Prostate gland (tissue), 2 donors: ENCODE data around the gene NTN5. TPM values are rescaled to one million over a fixed set of nuclear protein-coding genes. Genes with fewer than 3 reads are reported as not detected.
A peak's percentile ranks its signal among the peaks of the same experiment; 100 is the strongest.

Source experiments
- DNase-seq: peaks from one replicate; pipeline ENCODE4 v3.0.0-alpha.2; 2019; ENCODE audit warnings: low spot score
- H3K27ac ChIP-seq, 2 donors: fragments of 200-600 bp; sonication (generic); 2 replicates each; pipeline ENCODE4 v1.5.1; 2017 to 2019
- H3K27me3 ChIP-seq: fragments of 200-600 bp; sonication (generic); replicated peaks from 2 replicates; pipeline ENCODE4 v1.5.1; 2019; ENCODE audit not compliant: insufficient read depth
- H3K36me3 ChIP-seq, 2 donors: fragments of 200-600 bp; sonication (generic); 1 replicate in 1 of 2; 2 replicates in 1 of 2; pipeline versions ENCODE4 v1.5.1 to v1.8.1; 2017 to 2019
- H3K4me1 ChIP-seq: fragments of 200-600 bp; sonication (generic); replicated peaks from 2 replicates; pipeline ENCODE4 v1.5.1; 2019
- H3K4me3 ChIP-seq, 2 donors: fragments of 200-600 bp; sonication (generic); 2 replicates each; pipeline ENCODE4 v1.5.1; 2017 to 2019
- H3K9me3 ChIP-seq: fragments of 200-600 bp; sonication (generic); 2 replicates; pipeline ENCODE4 v1.5.1; 2017
- CTCF ChIP-seq, 4 experiments: fragments of 200-600 bp in 2 of 4; fragments of 450-650 bp in 2 of 4; sonication (generic) in 2 of 4; IDR thresholded peaks; 1 replicate in 3 of 4; 2 replicates in 1 of 4; pipeline ENCODE4 v1.5.1; 2016 to 2019; ENCODE audit warnings: antibody characterized with exemption in 4 of 4, mild to moderate bottlenecking in 2 of 4, moderate library complexity in 2 of 4
- POLR2A ChIP-seq: fragments of 450-650 bp; IDR thresholded peaks from one replicate; pipeline ENCODE4 v1.6.1; 2016; ENCODE audit warnings: antibody characterized with exemption, mild to moderate bottlenecking
- POLR2AphosphoS5 ChIP-seq: sonication (generic); formaldehyde crosslinking; IDR thresholded peaks from one replicate; pipeline ENCODE4 v1.6.1; 2017; ENCODE audit warnings: antibody characterized with exemption
- WGBS: methylation state at CpG from one replicate; pipeline ENCODE4 v1.1.5; 2018; 5-methylcytosine and 5-hydroxymethylcytosine counted together
- intact Hi-C: fragments of 100-400 bp; cut with DNase I; formaldehyde crosslinking; loops from one replicate; pipeline ENCODE4 v1.14.2; 2022
- total RNA-seq, 2 donors: library from RNA; depleted of rRNA; stranded (reverse); fragments of >200 nt; gene quantifications; one replicate each; pipeline ENCODE4 v1.1.0, GENCODE V29; 2016

NTN5 gene
- total RNA-seq, result 1 to 10 TPM in 1 of 2 donors, under 1 TPM in 1; 0.91 to 2.6 TPM

- intact Hi-C loops, result loop anchor here (10.0 kb wide), 1 partner anchor 62 kb away; no protein-coding TSS in a partner anchor
- H3K27me3 ChIP-seq, result no peaks in the 10 kb centered on the region
- H3K36me3 ChIP-seq, result no peaks in the 10 kb centered on the region
- no peak for TF ChIP-seq POLR2A
- no peak for TF ChIP-seq CTCF (IDR thresholded peaks at IDR 0.05)
- TF ChIP-seq POLR2AphosphoS5, result no peak
- no peaks in the 10 kb centered on the region for H3K9me3 ChIP-seq
- WGBS, result 75% methylated on average over 25 of the region's 25 CpGs
- H3K4me3 ChIP-seq, result no peak within 1 kb of the TSS
- no peak for DNase-seq
- no peak within 1 kb of the TSS for H3K27ac ChIP-seq
- no peaks in the 10 kb centered on the region for H3K4me1 ChIP-seq
These were observed at the start of gene NTN5 for GRCh38 chr19:48672994-48673393. NTN5 (minus strand) TSS chr19:48673017; CDS start chr19:48670986, 2,031 bp downstream.

GRCh38 chr19:48722196-48722708 lies 49.4 kb upstream of the NTN5 start:
- 87% methylated on average over 11 of the region's 11 CpGs for WGBS

DNA sequence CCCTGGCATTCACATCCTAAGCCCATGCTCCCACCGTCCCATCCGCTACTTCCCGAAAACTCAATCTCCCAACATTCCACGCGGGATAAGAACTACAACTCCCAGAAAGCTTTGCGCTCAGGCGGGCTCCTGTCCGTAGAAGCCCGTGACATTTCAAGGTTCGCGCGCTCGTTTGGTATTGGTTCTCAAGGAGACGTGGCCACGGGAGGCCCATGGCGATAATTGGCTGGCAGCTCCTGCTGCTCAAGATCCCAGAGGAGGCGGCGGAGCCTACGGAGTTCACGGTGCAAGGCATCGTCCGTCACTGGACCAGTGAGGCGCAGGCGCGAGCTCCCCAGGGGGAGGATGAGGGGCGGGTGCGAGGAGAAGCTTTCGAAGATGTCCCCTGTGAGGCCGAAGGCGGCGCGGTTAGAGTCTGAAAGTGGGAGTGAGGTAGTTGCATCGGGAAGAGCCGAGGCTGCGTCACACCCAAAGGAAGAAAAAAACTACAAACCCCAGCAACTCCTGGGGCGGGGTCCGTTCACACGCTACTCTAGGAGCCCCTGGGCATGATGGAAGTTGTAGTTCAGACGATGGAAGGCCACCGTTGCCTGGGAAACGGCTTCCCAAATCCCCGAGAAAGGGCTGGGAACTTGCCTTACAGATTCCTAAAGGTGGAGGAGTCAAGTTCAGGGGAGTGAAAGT lies 47.9 kb upstream of the NTN5 start:
- peaks cover 4% of the 10 kb centered on the region for H3K4me1 ChIP-seq
- peak; percentile 96 for TF ChIP-seq POLR2AphosphoS5
- peak in 1 of 4 experiments; percentile 32 for TF ChIP-seq CTCF (IDR thresholded peaks at IDR 0.05)
- TF ChIP-seq POLR2A, result no peak

More at GRCh38 chr19:48722196-48722708, 49.4 kb upstream of the NTN5 start:
- no peak for TF ChIP-seq POLR2AphosphoS5
- Histone ChIP-seq H3K27me3 (no peaks in the 10 kb centered on the region), H3K9me3 (no peaks in the 10 kb centered on the region), H3K4me3 (no peak overlapping the region), H3K4me1 (no peaks in the 10 kb centered on the region), H3K27ac (no peak overlapping the region), H3K36me3 (no peaks in the 10 kb centered on the region)
- DNase-seq, result no peak
- intact Hi-C loops, result no loop called here

DNA sequence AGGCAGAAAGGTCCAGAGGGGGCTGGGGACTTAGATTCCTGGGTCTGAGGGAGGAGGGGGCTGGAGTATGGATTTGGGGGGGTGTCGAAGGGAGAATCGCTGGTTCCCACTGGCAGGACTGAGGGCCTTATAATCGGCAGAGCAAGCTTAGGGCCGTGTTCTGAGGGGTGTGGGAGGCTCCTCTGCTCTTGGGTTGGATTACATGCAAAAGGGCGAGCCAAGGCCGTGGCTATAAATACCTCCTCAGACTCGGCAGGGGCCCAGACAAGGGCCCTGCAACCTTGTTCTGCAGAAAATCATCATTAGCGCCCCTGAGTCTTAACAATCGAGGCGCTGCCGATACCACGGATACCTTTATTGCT lies 47.4 kb upstream of the NTN5 start:
- TF ChIP-seq POLR2AphosphoS5 (no peak), POLR2A (no peak), CTCF (IDR thresholded peaks at IDR 0.05) (no peak)

More for the DNA sequence above, 47.9 kb upstream of the NTN5 start:
- Histone ChIP-seq H3K27ac (peak overlapping the region; percentile 72 to 90), H3K36me3 (no peaks in the 10 kb centered on the region), H3K4me3 (peak overlapping the region; percentile 33 to 56), H3K27me3 (no peaks in the 10 kb centered on the region), H3K9me3 (no peaks in the 10 kb centered on the region)
- peak; percentile 99 for DNase-seq
- WGBS, result 12% methylated on average over 42 of the region's 42 CpGs
- intact Hi-C loops, result no loop called here

DNA sequence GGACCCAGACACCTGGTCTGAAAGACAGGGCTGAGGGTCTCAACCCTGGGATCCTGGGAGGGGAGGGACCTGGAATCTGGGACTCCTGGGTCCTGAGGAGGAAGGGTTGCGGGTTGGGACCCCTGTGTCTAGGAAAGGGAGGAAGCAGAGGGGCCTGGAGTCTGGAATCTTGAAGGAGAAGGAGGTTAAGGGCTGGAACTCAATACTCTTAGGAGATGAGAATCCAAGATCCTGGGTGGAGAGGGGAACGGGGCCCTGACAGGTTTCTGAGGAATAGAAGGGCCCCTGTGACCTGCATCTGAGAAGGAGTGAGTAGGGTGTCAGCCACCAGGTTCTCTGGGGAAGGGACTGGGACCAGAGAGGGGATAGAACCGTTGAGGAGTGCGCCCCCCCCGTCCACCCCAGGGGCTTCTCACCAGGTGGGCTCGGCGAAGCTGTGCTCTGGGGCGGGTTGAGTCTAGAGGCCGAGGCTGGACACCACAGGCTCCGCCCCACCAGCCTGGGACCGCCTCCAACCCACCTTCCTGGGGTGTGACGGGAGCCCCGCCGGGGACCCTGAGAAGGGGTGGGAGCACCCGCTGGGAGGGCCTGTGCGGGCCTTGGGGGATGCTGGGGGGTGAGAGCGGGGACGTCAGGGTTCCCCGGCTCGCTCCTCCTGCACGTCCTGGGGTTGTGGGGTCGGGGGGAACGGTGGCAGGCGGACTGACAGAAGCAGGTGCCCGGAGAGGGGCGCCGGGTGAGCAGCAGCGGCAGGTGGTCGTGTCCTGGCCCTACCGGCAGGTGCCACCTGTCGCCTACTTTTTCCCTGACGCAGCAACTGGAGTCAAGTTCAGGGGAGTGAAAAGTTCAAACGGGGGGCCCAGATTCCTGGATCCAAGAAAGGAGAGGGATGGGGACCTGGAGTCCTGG lies 46.7 kb upstream of the NTN5 start, which contains the start of gene MAMSTR:
Gene MAMSTR (minus strand): TSS at position 463 of the 909 bp plus-strand sequence. CDS start 694 bp downstream, outside the sequence.
- no peaks in the 10 kb centered on the region for H3K9me3 ChIP-seq
- H3K36me3 ChIP-seq, result no peaks in the 10 kb centered on the region
- H3K27ac ChIP-seq, result peak within 1 kb of the TSS; percentile 72 to 90
- no peaks in the 10 kb centered on the region for H3K27me3 ChIP-seq
- TF ChIP-seq POLR2A (no peak), POLR2AphosphoS5 (no peak), CTCF (IDR thresholded peaks at IDR 0.05) (no peak)
- 72% methylated on average over 33 of the region's 33 CpGs for WGBS
- intact Hi-C loops, result no loop called here
- peaks cover 8% of the 10 kb centered on the region for H3K4me1 ChIP-seq
- peak within 1 kb of the TSS; percentile 33 to 56 for H3K4me3 ChIP-seq
- DNase-seq, result no peak

More for the DNA sequence above, 47.4 kb upstream of the NTN5 start:
- Histone ChIP-seq H3K36me3 (no peaks in the 10 kb centered on the region), H3K4me3 (peak overlapping the region in 1 of 2 donors; percentile 56), H3K27me3 (no peaks in the 10 kb centered on the region), H3K4me1 (peaks cover 7% of the 10 kb centered on the region), H3K27ac (peak overlapping the region; percentile 72 to 90), H3K9me3 (no peaks in the 10 kb centered on the region)
- DNase-seq, result no peak
- intact Hi-C loops, result no loop called here
- 12% methylated on average over 12 of the region's 12 CpGs for WGBS
